DND-41 (cell line): ENCODE data around the gene PTGFRN.

Experiments
- ATAC-seq: fragments of 200-7000 bp; cut with Tn5 transposase; 3 replicates; pipeline ENCODE4 v1.9.1; 2021; ENCODE audit warnings: low read depth; ENCODE audit not compliant: insufficient read depth
- DNase-seq: peaks from one replicate; pipeline ENCODE4 v3.0.0-alpha.2; 2020
- H2AFZ ChIP-seq: 2 replicates; pipeline ENCODE4 v1.6.0; 2012; ENCODE audit warnings: low read depth, low read length
- H3K27ac ChIP-seq: 2 replicates; pipeline ENCODE4 v1.5.1; 2012; ENCODE audit warnings: low read length, inconsistent platforms
- H3K27me3 ChIP-seq: fragments of 200-600 bp; sonication (generic); 2 replicates; pipeline ENCODE4 v1.6.0; 2012; ENCODE audit warnings: low read length, mild to moderate bottlenecking, inconsistent platforms; ENCODE audit not compliant: insufficient read depth, poor library complexity
- H3K36me3 ChIP-seq: 2 replicates; pipeline ENCODE4 v1.5.1; 2012; ENCODE audit warnings: low read length, inconsistent platforms; ENCODE audit not compliant: insufficient read depth
- H3K4me1 ChIP-seq: 2 replicates; pipeline ENCODE4 v1.5.1; 2012; ENCODE audit warnings: mild to moderate bottlenecking, low read length; ENCODE audit not compliant: insufficient read depth
- H3K4me2 ChIP-seq: 2 replicates; pipeline ENCODE4 v1.6.0; 2012; ENCODE audit warnings: mild to moderate bottlenecking, moderate library complexity, low read length, inconsistent platforms; ENCODE audit not compliant: insufficient read depth
- H3K4me3 ChIP-seq, 2 experiments: fragments of 200-600 bp in 1 of 2; shearing (Covaris generic) in 1 of 2; 2 replicates each; pipeline ENCODE4 v1.5.1; 2012 to 2016; ENCODE audit warnings: inconsistent platforms in 2 of 2, low read length in 2 of 2, mild to moderate bottlenecking in 2 of 2, low read depth in 1 of 2, moderate library complexity in 1 of 2
- H3K79me2 ChIP-seq: 2 replicates; pipeline ENCODE4 v1.6.0; 2012; ENCODE audit warnings: low read length, inconsistent platforms; ENCODE audit not compliant: insufficient read depth
- H3K9ac ChIP-seq: 2 replicates; pipeline ENCODE4 v1.6.0; 2012; ENCODE audit warnings: low read depth, mild to moderate bottlenecking, inconsistent platforms, low read length, moderate library complexity
- H3K9me3 ChIP-seq: 2 replicates; pipeline ENCODE4 v1.5.1; 2012; ENCODE audit warnings: low read length, moderate library complexity, mild to moderate bottlenecking, inconsistent platforms; ENCODE audit not compliant: insufficient read depth, severe bottlenecking
- H4K20me1 ChIP-seq: 2 replicates; pipeline ENCODE4 v1.6.0; 2012; ENCODE audit warnings: low read length; ENCODE audit not compliant: insufficient read depth
- CTCF ChIP-seq: IDR thresholded peaks from 2 replicates; pipeline ENCODE4 v1.5.1; 2012; ENCODE audit warnings: borderline replicate concordance, low read length, moderate library complexity, mild to moderate bottlenecking; ENCODE audit not compliant: poor library complexity, severe bottlenecking; ENCODE audit errors: extremely low read depth
- EZH2 ChIP-seq: IDR thresholded peaks from 3 replicates; pipeline ENCODE4 v1.6.1; 2012; ENCODE audit warnings: borderline replicate concordance, low read depth, mild to moderate bottlenecking, moderate library complexity, low read length, inconsistent platforms; ENCODE audit not compliant: severe bottlenecking

PTGFRN gene

GRCh38 chr1:116956378-116956777 is 46.7 kb downstream of the PTGFRN start:
- no peak overlapping the region for H2AFZ ChIP-seq

GRCh38 chr1:116957646-116958045 is 47.9 kb downstream of the PTGFRN start:
- Histone ChIP-seq H3K79me2 (no peaks in the 10 kb centered on the region), H3K9me3 (no peaks in the 10 kb centered on the region), H3K36me3 (no peaks in the 10 kb centered on the region), H3K4me2 (no peak overlapping the region), H3K9ac (no peak overlapping the region), H3K4me3 (no peak overlapping the region), H3K4me1 (no peaks in the 10 kb centered on the region), H2AFZ (no peak overlapping the region), H4K20me1 (no peaks in the 10 kb centered on the region), H3K27ac (no peak overlapping the region), H3K27me3 (no peaks in the 10 kb centered on the region)
- no peak for DNase-seq
- no peak for ATAC-seq
- no peak for TF ChIP-seq EZH2
- TF ChIP-seq CTCF = no peak

More at GRCh38 chr1:116956378-116956777, 46.7 kb downstream of the PTGFRN start:
- no peaks in the 10 kb centered on the region for H3K4me1 ChIP-seq
- DNase-seq (no peak), ATAC-seq (no peak)
- H4K20me1 ChIP-seq = no peaks in the 10 kb centered on the region
- H3K36me3 ChIP-seq = no peaks in the 10 kb centered on the region
- H3K4me3 ChIP-seq = no peak overlapping the region
- H3K9ac ChIP-seq = no peak overlapping the region
- TF ChIP-seq CTCF = no peak
- no peak for TF ChIP-seq EZH2
- no peaks in the 10 kb centered on the region for H3K79me2 ChIP-seq
- no peak overlapping the region for H3K27ac ChIP-seq
- H3K9me3 ChIP-seq = no peaks in the 10 kb centered on the region
- no peaks in the 10 kb centered on the region for H3K27me3 ChIP-seq
- no peak overlapping the region for H3K4me2 ChIP-seq

- DNase-seq (no peak), ATAC-seq (no peak)
- Histone ChIP-seq H4K20me1 (no peaks in the 10 kb centered on the region), H3K4me1 (peaks cover 4% of the 10 kb centered on the region; the same call in 1 of the 2 replicates), H3K4me2 (no peak overlapping the region), H3K4me3 (no peak overlapping the region), H3K36me3 (no peaks in the 10 kb centered on the region), H3K27ac (no peak overlapping the region), H3K9ac (no peak overlapping the region), H3K27me3 (no peaks in the 10 kb centered on the region), H3K9me3 (no peaks in the 10 kb centered on the region), H3K79me2 (no peaks in the 10 kb centered on the region), H2AFZ (no peak overlapping the region)
- TF ChIP-seq EZH2 (no peak), CTCF (no peak)
Measured at GRCh38 chr1:116958110-116958509, 48.4 kb downstream of the PTGFRN start.

- Histone ChIP-seq H3K79me2 (no peaks in the 10 kb centered on the region), H3K4me2 (no peak overlapping the region), H3K27ac (no peak overlapping the region), H3K4me3 (no peak overlapping the region), H3K4me1 (peaks cover 6% of the 10 kb centered on the region; the same call in 1 of the 2 replicates), H3K27me3 (no peaks in the 10 kb centered on the region), H4K20me1 (no peaks in the 10 kb centered on the region), H3K36me3 (no peaks in the 10 kb centered on the region), H3K9me3 (no peaks in the 10 kb centered on the region), H3K9ac (no peak overlapping the region), H2AFZ (no peak overlapping the region)
- ATAC-seq (no peak), DNase-seq (no peak)
- no peak for TF ChIP-seq EZH2
- TF ChIP-seq CTCF = no peak
Measured at GRCh38 chr1:116958977-116959376, 49.3 kb downstream of the PTGFRN start.
